Progenitor cell of endocrine pancreas (in vitro differentiated cells): ENCODE data around the gene AKR1C4. TPM values are rescaled to one million over a fixed set of nuclear protein-coding genes. Genes with fewer than 3 reads are reported as not detected.
"Not testable (repeated sequence)": the region's sequence is repeated elsewhere in the genome, so short reads cannot be mapped to it uniquely, and the experiment has no call there.

Experiments
- DNase-seq: peaks from one replicate; pipeline ENCODE4 v3.0.0; 2021; ENCODE audit warnings: low spot score; ENCODE audit not compliant: unreplicated experiment
- H3K27ac Mint-ChIP-seq: 2 replicates; pipeline ENCODE4 v1.8.0; 2021; ENCODE audit warnings: mild to moderate bottlenecking, moderate library complexity, mixed read lengths
- H3K27me3 Mint-ChIP-seq: 2 replicates; pipeline ENCODE4 v1.8.0; 2021; ENCODE audit warnings: mixed read lengths
- H3K36me3 Mint-ChIP-seq: 2 replicates; pipeline ENCODE4 v1.8.0; 2022; ENCODE audit warnings: mixed read lengths; ENCODE audit not compliant: insufficient read depth
- H3K4me1 Mint-ChIP-seq: 2 replicates; pipeline ENCODE4 v1.8.0; 2021; ENCODE audit warnings: low read depth, mixed read lengths
- H3K4me3 Mint-ChIP-seq: 2 replicates; pipeline ENCODE4 v1.8.0; 2021; ENCODE audit warnings: low read depth, mild to moderate bottlenecking, moderate library complexity, mixed read lengths
- H3K9me3 Mint-ChIP-seq: 2 replicates; pipeline ENCODE4 v1.8.0; 2021; ENCODE audit warnings: low read depth, mixed read lengths
- total RNA-seq: library from RNA; stranded (reverse); gene quantifications from 2 replicates; pipeline ENCODE4 v1.2.1, GENCODE V29; 2021
- TF ChIP-seq, protein P1 (sequence below): fragments of 200-600 bp; sonication (generic); IDR thresholded peaks from one replicate; pipeline ENCODE4 v1.5.0; 2021; ENCODE audit warnings: antibody characterized with exemption, mild to moderate bottlenecking; ENCODE audit not compliant: unreplicated experiment

The AKR1C4 gene
- total RNA-seq, 1 donor from 2014 or later = 0.48 TPM

GRCh38 chr10:5252177-5253037 is 55.8 kb downstream of the AKR1C4 start:
- H3K4me3 Mint-ChIP-seq = no peak overlapping the region
- H3K27me3 Mint-ChIP-seq = no peaks in the 10 kb centered on the region
- TF ChIP-seq, protein P1, sequence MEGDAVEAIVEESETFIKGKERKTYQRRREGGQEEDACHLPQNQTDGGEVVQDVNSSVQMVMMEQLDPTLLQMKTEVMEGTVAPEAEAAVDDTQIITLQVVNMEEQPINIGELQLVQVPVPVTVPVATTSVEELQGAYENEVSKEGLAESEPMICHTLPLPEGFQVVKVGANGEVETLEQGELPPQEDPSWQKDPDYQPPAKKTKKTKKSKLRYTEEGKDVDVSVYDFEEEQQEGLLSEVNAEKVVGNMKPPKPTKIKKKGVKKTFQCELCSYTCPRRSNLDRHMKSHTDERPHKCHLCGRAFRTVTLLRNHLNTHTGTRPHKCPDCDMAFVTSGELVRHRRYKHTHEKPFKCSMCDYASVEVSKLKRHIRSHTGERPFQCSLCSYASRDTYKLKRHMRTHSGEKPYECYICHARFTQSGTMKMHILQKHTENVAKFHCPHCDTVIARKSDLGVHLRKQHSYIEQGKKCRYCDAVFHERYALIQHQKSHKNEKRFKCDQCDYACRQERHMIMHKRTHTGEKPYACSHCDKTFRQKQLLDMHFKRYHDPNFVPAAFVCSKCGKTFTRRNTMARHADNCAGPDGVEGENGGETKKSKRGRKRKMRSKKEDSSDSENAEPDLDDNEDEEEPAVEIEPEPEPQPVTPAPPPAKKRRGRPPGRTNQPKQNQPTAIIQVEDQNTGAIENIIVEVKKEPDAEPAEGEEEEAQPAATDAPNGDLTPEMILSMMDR = no peak
- DNase-seq = no peak
- H3K9me3 Mint-ChIP-seq = peaks cover 7% of the 10 kb centered on the region
- H3K27ac Mint-ChIP-seq = no peak overlapping the region
- H3K4me1 Mint-ChIP-seq = no peaks in the 10 kb centered on the region
- H3K36me3 Mint-ChIP-seq = no peaks in the 10 kb centered on the region

- peaks cover 7% of the 10 kb centered on the region for H3K9me3 Mint-ChIP-seq
- H3K36me3 Mint-ChIP-seq = no peaks in the 10 kb centered on the region
- no peak for DNase-seq
- no peak overlapping the region for H3K4me3 Mint-ChIP-seq
- no peak overlapping the region for H3K27ac Mint-ChIP-seq
- H3K4me1 Mint-ChIP-seq = no peaks in the 10 kb centered on the region
- TF ChIP-seq, protein P1 = no peak
- H3K27me3 Mint-ChIP-seq = no peaks in the 10 kb centered on the region
Measured at GRCh38 chr10:5254488-5254887, 57.9 kb downstream of the AKR1C4 start.

DNA sequence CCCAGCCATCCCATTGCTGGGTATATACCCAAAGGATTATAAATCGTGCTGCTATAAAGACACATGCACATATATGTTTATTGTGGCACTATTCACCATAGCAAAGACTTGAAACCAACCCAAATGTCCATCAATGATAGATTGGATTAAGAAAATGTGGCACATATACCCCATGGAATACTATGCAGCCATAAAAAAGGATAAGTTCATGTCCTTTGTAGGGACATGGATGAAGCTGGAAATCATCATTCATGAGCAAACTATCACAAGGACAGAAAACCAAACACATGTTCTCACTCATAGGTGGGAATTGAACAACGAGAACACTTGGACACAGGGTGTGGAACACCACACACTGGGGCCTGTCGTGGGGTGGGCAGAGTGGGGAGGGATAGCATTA is 61.1 kb downstream of the AKR1C4 start:
- not testable (repeated sequence) for H3K4me3 Mint-ChIP-seq, DNase-seq, H3K9me3 Mint-ChIP-seq, H3K36me3 Mint-ChIP-seq, H3K4me1 Mint-ChIP-seq, H3K27me3 Mint-ChIP-seq, H3K27ac Mint-ChIP-seq

- no peaks in the 10 kb centered on the region for H3K27me3 Mint-ChIP-seq
- H3K4me1 Mint-ChIP-seq = no peaks in the 10 kb centered on the region
- no peaks in the 10 kb centered on the region for H3K36me3 Mint-ChIP-seq
- H3K4me3 Mint-ChIP-seq = no peak overlapping the region
- TF ChIP-seq, protein P1 = no peak
- peaks cover 10% of the 10 kb centered on the region for H3K9me3 Mint-ChIP-seq
- no peak for DNase-seq
- H3K27ac Mint-ChIP-seq = no peak overlapping the region
Measured at GRCh38 chr10:5259132-5259951, 62.7 kb downstream of the AKR1C4 start.

GRCh38 chr10:5259952-5260578 is 63.4 kb downstream of the AKR1C4 start:
- Mint-ChIP-seq H3K27me3 (no peaks in the 10 kb centered on the region), H3K4me3 (no peak overlapping the region), H3K4me1 (no peaks in the 10 kb centered on the region), H3K9me3 (peaks cover 14% of the 10 kb centered on the region), H3K36me3 (no peaks in the 10 kb centered on the region), H3K27ac (no peak overlapping the region)
- DNase-seq = no peak
- TF ChIP-seq, protein P1 = no peak
